Measurements from ENCODE around the gene TMEM115. TPM values are rescaled to one million over a fixed set of nuclear protein-coding genes. Genes with fewer than 3 reads are reported as not detected.

The TMEM115 gene
- total and polyA plus RNA-seq, 10 of the 15 experiments (the other 5 are each of a cell fraction or from before 2014, with no cell fraction given): 1.9 to 18.7 (median 13.2) TPM

GRCh38 chr3:50340448-50341329 lies 18.6 kb downstream of the TMEM115 start, which contains the start of gene RASSF1:
Gene RASSF1 (minus strand): TSS chr3:50340836. CDS start chr3:50340805, 31 bp downstream.
- intact Hi-C loops (cut with micrococcal nuclease; ENCODE audit: unreplicated experiment) (no loop called here), in situ Hi-C loops (cut with MboI) (no loop called here)
- peak within 1 kb of the TSS; percentile 86 for H3K9ac ChIP-seq (ENCODE audit: control insufficient read depth, insufficient read depth, low read length)
- 8% methylated on average over 66 of the region's 85 CpGs for WGBS (ENCODE audit: insufficient coverage, insufficient replicate concordance, low lambda C conversion rate, missing lambda C conversion rate)
- ChIA-PET POLR2A (interaction anchor here (0.6 to 7.0 kb wide), 8 partner anchors 9 to 1861 kb away, joined by 3 to 84 read pairs (median 4); partner anchors contain the start of genes CYB561D2, HYAL2, HYAL3 and NAA80), RAD21 (ENCODE audit: unreplicated experiment) (interaction anchor here (0.7 to 1.3 kb wide), 2 partner anchors 10 to 12 kb away, joined by 3 read pairs; partner anchors contain the start of gene NPRL2), SMC1A (ENCODE audit: uncharacterized antibody, unreplicated experiment) (interaction anchor here (1.1 kb wide), 1 partner anchor 11 kb away, joined by 3 read pairs; no protein-coding TSS in a partner anchor), CTCF (interaction anchor here (6.4 to 10.5 kb wide), 2 partner anchors 8 to 18 kb away, joined by 59 to 72 read pairs; partner anchors contain the start of genes CYB561D2, HYAL2 and NPRL2)
- H2AFZ ChIP-seq (ENCODE audit: control insufficient read depth, low read depth, low read length): peak within 1 kb of the TSS; percentile 57
- H3K79me2 ChIP-seq (ENCODE audit: control insufficient read depth, insufficient read depth, low read length): peaks cover 48% of the 10 kb centered on the region
- H3K27ac ChIP-seq (ENCODE audit: control insufficient read depth, insufficient read depth): peak within 1 kb of the TSS; percentile 92
- ATAC-seq (peak; percentile 35), FAIRE-seq (peak; percentile 47), DNase-seq (ENCODE audit: low read depth, low spot score) (no peak)
- no TSS peak for BruUV-seq (replicated peaks)
- H3K4me3 ChIP-seq: peak within 1 kb of the TSS; percentile 96
- no peaks in the 10 kb centered on the region for H3K27me3 ChIP-seq (replicated peaks in 1 of 2; ENCODE audit: control insufficient read depth in 2 of 2, insufficient read depth in 2 of 2, low read length in 1 of 2)
- no peaks in the 10 kb centered on the region for H3K9me3 ChIP-seq (replicated peaks; ENCODE audit: control insufficient read depth, insufficient read depth, low read length)
- no peaks in the 10 kb centered on the region for H3K36me3 ChIP-seq (ENCODE audit: control insufficient read depth in 2 of 2, insufficient read depth in 2 of 2, low read length in 1 of 2)
- peak within 1 kb of the TSS; percentile 75 for H3K4me2 ChIP-seq (ENCODE audit: control insufficient read depth, insufficient read depth)
- H3K4me1 ChIP-seq (ENCODE audit: control insufficient read depth, insufficient read depth, low read length): peaks cover 3% of the 10 kb centered on the region; the same call in 1 of the 2 replicates
- no peaks in the 10 kb centered on the region for H4K20me1 ChIP-seq (ENCODE audit: control insufficient read depth, insufficient read depth)
- TF ChIP-seq HCFC1 (IDR thresholded peaks at IDR 0.05; ENCODE audit: low read length) (no peak; the same call in 1 of the 2 replicates), NFYA (IDR thresholded peaks at IDR 0.05; ENCODE audit: borderline replicate concordance, low read depth, low read length) (no peak), ESRRA (IDR thresholded peaks at IDR 0.05; ENCODE audit: low read length) (no peak), CBX3 (IDR thresholded peaks at IDR 0.05; ENCODE audit: borderline replicate concordance, low read depth) (no peak), EZH2 (IDR thresholded peaks at IDR 0.05; ENCODE audit: borderline replicate concordance, control insufficient read depth, low read depth, low read length) (no peak), LARP7 (IDR thresholded peaks at IDR 0.05) (peak; percentile 94), RELB (IDR thresholded peaks at IDR 0.05; ENCODE audit: low read depth) (peak; percentile 40; the same call in 1 of the 2 replicates), MTA2 (IDR thresholded peaks at IDR 0.05; ENCODE audit: low read depth) (peak; percentile 50; the same call in 1 of the 2 replicates), PML (IDR thresholded peaks at IDR 0.05; ENCODE audit: low read length) (no peak), ZSCAN29 (IDR thresholded peaks at IDR 0.05) (no peak), SREBF1 (IDR thresholded peaks at IDR 0.05; ENCODE audit: low read length) (no peak), ZBTB40 (IDR thresholded peaks at IDR 0.05; ENCODE audit: borderline replicate concordance) (peak; percentile 52; the same call in 1 of the 2 replicates), CREM (IDR thresholded peaks at IDR 0.05; ENCODE audit: low read depth) (0 out of 2 replicates have a peak, but pooled peaks have one; percentile 6), NKRF (conservative IDR thresholded peaks at IDR 0.05) (peak; percentile 70; the same call in 1 of the 2 replicates), BACH1 (IDR thresholded peaks at IDR 0.05; ENCODE audit: borderline replicate concordance) (0 out of 2 replicates have a peak, but pooled peaks have one; percentile 54)
